Measurements from ENCODE around the gene PHLDA3. TPM values are rescaled to one million over a fixed set of nuclear protein-coding genes. Genes with fewer than 3 reads are reported as not detected.

PHLDA3 gene
- total RNA-seq, 1 donor from 2014 or later: 17.3 TPM

DNA sequence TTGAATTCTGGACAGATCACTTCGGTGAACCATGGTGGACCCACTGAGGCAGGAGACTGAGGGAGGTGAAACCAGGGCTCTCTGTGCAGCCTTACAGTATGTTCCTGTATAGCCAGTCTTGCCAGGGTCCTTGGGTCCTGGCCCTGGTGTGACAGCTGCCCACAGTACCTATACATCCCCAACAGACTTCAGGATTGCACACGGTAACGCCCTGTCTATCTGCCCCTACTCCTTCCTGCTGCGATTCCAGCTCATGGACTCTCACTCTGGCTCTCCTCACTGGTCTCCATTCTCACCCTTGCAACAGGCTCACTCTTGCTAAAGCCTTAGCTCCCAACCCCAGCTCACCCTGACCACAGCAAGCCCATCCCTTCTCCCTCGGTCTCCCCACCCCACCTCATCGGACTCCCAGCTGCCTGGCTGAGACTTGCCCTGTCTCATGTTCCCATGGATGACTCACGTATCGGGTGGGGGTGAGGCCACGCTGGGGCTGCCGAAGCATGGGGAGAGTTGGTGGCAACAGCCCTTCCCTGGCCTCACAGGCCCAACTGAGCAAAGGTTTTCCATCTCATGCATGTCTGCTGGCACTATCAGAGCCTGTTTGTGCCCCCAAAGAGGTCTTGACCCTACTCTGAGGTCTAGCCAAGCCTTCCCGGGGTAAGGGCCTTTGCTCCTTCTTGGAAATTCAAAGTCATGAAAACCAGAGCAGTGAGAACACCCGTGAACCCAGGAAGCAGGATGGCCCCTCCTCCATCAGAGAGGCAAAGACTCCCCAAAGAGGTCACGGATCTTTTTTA lies 7.1 kb downstream of the PHLDA3 start:
- H3K27me3 Mint-ChIP-seq (ENCODE audit: insufficient read depth): peaks cover 5% of the 10 kb centered on the region

DNA sequence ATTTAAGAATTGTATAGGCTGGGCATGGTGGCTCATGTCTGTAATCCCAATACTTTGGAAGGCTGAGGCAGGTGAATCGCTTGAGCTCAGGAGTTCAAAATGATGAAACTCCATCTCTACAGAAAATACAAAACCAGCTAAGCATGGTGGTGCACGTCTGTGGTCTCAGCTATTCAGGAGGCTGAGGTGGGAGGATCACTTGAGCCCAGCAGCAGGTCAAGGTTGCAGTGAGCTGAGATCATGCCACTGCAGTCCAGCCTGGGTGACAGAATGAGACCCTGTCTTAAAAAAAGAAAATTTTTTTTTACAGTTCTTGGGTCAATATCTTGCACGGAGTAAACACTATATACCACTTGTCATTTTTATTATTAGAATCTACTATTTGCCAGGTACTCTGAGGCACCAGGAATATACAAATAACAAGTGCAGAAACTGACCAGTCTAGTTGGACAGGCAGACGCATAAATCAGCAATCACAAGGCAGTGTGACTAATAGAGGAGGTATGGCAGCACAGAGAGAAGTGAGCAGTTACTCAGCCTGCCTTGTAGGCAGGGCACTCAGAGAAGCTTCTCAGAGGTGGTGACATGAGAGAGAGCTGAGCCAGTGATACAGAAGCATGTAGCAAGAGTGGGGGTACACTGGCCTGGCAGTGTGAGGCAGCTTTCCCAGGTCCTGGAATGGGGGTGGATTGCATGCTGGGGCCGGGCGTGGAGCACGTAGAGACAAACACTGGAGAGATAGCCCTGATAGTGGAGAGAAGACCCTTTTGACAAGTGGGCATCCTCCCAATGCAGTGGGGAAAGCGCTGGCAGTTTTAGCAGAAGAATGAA lies 8.0 kb downstream of the PHLDA3 start:
- no peak for DNase-seq (ENCODE audit: low spot score)
- no peaks in the 10 kb centered on the region for H3K4me1 Mint-ChIP-seq (ENCODE audit: low read depth)
- H3K27ac Mint-ChIP-seq: no peak overlapping the region
- H3K4me3 Mint-ChIP-seq: no peak overlapping the region
- H3K9me3 Mint-ChIP-seq: no peaks in the 10 kb centered on the region
- H3K36me3 Mint-ChIP-seq (ENCODE audit: low read depth): no peaks in the 10 kb centered on the region
- H3K27me3 Mint-ChIP-seq (ENCODE audit: insufficient read depth): peaks cover 5% of the 10 kb centered on the region
- intact Hi-C loops (cut with micrococcal nuclease): no loop called here

More for the DNA sequence above, 7.1 kb downstream of the PHLDA3 start:
- no peaks in the 10 kb centered on the region for H3K4me1 Mint-ChIP-seq (ENCODE audit: low read depth)
- H3K9me3 Mint-ChIP-seq: no peaks in the 10 kb centered on the region
- no peaks in the 10 kb centered on the region for H3K36me3 Mint-ChIP-seq (ENCODE audit: low read depth)
- H3K27ac Mint-ChIP-seq: no peak overlapping the region
- intact Hi-C loops (cut with micrococcal nuclease): no loop called here
- H3K4me3 Mint-ChIP-seq: no peak overlapping the region
- no peak for DNase-seq (ENCODE audit: low spot score)

DNA sequence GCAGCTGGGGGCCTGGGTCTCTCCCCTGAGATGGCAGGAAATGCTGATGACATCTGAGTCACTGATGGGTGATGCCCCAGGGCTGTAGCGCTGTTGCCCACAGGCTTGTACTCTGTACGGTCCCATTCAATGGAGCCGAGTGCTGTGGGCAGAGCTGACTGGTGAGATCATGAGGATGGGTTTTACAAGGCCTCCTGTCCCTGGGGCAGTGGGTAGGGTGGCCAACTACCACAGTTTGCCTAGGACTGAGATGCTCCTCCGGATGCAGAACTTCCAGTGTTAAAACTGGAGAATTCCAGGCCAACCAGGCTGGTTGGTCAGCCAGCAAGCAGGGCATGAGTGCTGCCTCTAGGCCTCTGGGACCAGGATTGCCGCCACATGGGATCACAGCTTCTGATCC lies 9.2 kb downstream of the PHLDA3 start:
- Mint-ChIP-seq H3K9me3 (no peaks in the 10 kb centered on the region), H3K27me3 (ENCODE audit: insufficient read depth) (peaks cover 5% of the 10 kb centered on the region), H3K36me3 (ENCODE audit: low read depth) (no peaks in the 10 kb centered on the region), H3K27ac (no peak overlapping the region), H3K4me3 (no peak overlapping the region), H3K4me1 (ENCODE audit: low read depth) (no peaks in the 10 kb centered on the region)
- DNase-seq (ENCODE audit: low spot score): no peak
- intact Hi-C loops (cut with micrococcal nuclease): no loop called here

DNA sequence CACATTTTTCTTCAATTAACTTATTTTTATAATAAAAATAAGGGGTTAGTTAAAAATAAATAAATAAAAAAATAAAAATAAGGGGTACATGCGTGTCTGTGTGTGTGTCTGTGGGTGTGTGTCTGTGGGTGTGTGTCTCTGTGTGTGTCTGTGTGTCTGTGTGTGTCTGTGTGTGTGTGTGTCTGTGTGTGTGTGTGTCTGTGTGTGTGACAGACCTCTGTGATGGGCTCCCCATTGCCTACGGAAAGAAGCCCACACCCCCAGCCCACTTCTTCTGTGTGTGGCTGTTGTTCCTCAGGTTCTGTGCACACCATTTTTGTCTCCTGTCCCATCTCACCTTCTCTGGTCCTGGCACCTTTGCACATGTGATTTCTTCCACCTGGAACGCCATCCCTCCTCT lies 9.9 kb downstream of the PHLDA3 start:
- no peak for DNase-seq (ENCODE audit: low spot score)
- peaks cover 5% of the 10 kb centered on the region for H3K27me3 Mint-ChIP-seq (ENCODE audit: insufficient read depth)
- H3K36me3 Mint-ChIP-seq (ENCODE audit: low read depth): no peaks in the 10 kb centered on the region
- no peak overlapping the region for H3K4me3 Mint-ChIP-seq
- peaks cover 7% of the 10 kb centered on the region for H3K4me1 Mint-ChIP-seq (ENCODE audit: low read depth)
- H3K9me3 Mint-ChIP-seq: no peaks in the 10 kb centered on the region
- no peak overlapping the region for H3K27ac Mint-ChIP-seq
- intact Hi-C loops (cut with micrococcal nuclease): no loop called here

DNA sequence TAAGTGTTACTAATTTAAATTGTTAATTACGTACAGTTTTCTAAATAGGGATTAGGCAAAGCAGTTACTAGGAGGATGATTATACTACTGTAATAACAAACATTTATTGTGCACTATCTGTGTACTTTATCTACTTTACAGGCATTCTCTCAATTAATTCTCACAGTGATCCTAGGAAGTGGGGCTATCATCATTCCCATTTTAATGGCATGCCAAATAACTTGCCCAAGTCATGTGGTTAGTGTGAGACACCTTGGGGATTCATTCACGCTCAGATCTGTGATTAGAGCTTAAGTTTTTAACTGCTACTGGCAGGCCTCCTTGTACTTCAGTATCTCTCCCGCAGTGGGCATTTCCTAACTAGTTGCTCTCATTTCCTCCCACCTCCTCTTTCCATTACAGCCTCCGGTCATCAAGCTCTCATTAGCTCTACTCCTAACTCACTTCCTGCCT lies 11.5 kb downstream of the PHLDA3 start:
- peaks cover 5% of the 10 kb centered on the region for H3K27me3 Mint-ChIP-seq (ENCODE audit: insufficient read depth)
- H3K36me3 Mint-ChIP-seq (ENCODE audit: low read depth): no peaks in the 10 kb centered on the region
- H3K27ac Mint-ChIP-seq: no peak overlapping the region
- intact Hi-C loops (cut with micrococcal nuclease): no loop called here
- H3K4me3 Mint-ChIP-seq: no peak overlapping the region
- H3K4me1 Mint-ChIP-seq (ENCODE audit: low read depth): peaks cover 19% of the 10 kb centered on the region
- no peaks in the 10 kb centered on the region for H3K9me3 Mint-ChIP-seq
- DNase-seq (ENCODE audit: low spot score): no peak

DNA sequence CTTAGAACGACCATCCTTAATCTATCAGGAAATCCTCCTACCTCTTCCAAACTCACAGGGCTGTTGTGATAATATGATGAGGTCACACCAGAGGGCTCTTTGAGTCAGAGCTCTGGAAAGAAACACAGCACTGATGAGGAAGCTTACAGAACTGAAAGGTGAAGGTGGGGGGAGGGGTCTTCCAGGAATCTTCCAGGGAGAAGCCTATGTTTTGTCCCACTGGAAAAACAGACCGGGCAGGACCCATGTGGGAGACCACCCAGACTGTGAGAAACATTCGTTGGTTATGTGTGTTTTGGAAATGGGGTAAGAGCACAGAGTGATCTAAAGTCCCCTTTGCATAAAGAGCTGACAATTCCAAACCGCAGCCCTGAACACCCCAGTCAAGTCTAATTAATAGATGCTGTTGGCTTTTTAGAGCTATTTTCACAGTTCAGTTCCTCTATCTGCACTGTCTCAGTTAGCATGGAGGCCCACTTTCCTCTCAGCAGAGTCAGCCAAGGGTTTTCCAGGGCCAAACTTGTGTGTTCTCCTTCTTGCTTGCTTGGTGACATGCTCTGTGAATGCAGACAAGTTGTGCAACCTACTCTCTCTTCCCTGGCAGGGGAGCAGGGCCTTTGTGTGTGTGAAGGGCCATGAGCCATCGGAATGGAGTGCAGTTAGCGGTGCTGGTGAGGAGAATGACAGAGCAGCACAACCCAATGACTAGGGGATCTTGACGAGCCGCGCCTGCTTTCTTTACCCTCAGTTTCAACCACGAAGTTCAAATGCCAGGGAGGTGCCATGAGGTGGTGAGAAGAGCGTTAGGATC lies 12.3 kb downstream of the PHLDA3 start:
- H3K4me1 Mint-ChIP-seq (ENCODE audit: low read depth): peaks cover 24% of the 10 kb centered on the region
- peaks cover 5% of the 10 kb centered on the region for H3K27me3 Mint-ChIP-seq (ENCODE audit: insufficient read depth)
- H3K9me3 Mint-ChIP-seq: no peaks in the 10 kb centered on the region
- no peaks in the 10 kb centered on the region for H3K36me3 Mint-ChIP-seq (ENCODE audit: low read depth)
- no peak overlapping the region for H3K4me3 Mint-ChIP-seq
- no peak overlapping the region for H3K27ac Mint-ChIP-seq
- no peak for DNase-seq (ENCODE audit: low spot score)
- intact Hi-C loops (cut with micrococcal nuclease): no loop called here

DNA sequence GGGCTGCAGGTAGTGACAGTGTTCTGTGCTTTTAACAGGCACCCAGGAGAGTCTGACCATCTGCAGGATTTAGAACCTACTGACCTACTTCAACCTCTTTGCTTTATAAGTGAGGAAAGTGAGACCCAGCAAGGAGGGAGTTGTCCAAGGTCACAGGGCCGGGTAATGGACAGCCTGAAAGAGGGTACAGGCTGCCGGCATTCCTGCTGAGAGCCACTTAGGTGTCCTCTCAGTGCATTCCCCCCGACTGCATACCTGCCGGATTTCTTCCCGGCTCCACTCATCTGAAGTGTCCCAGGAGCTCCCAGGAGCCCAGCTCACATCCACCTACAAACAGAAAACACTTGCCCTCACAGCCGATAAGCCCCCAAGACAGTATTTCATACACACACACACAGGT lies 13.9 kb downstream of the PHLDA3 start:
- intact Hi-C loops (cut with micrococcal nuclease): loop anchor here (2.0 kb wide), 1 partner anchor 14 kb away; the partner anchor contains the start of gene PHLDA3
- peaks cover 35% of the 10 kb centered on the region for H3K4me1 Mint-ChIP-seq (ENCODE audit: low read depth)
- H3K27ac Mint-ChIP-seq: no peak overlapping the region
- peaks cover 5% of the 10 kb centered on the region for H3K27me3 Mint-ChIP-seq (ENCODE audit: insufficient read depth)
- DNase-seq (ENCODE audit: low spot score): no peak
- no peak overlapping the region for H3K4me3 Mint-ChIP-seq
- no peaks in the 10 kb centered on the region for H3K36me3 Mint-ChIP-seq (ENCODE audit: low read depth)
- H3K9me3 Mint-ChIP-seq: no peaks in the 10 kb centered on the region

DNA sequence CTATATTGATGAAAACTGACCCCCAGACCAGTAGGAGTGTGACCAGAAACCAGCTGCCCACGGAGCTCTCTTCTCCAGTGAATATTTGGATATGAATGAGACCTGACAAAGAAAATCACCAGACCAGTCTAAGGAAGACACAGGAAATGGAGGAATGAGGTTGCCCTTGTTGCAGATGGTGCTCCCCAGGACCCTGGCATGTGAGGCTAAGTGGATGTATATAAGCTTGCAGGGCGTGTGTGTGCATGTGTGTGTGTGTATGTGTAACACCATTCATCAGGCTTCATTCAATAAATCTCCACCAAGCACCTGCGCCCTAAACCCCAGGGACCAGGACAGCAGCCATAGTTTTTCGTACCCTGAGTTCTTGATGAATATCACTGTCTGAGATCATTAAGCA lies 14.4 kb downstream of the PHLDA3 start:
- H3K9me3 Mint-ChIP-seq: no peaks in the 10 kb centered on the region
- no peaks in the 10 kb centered on the region for H3K36me3 Mint-ChIP-seq (ENCODE audit: low read depth)
- peak overlapping the region; percentile 16 for H3K4me3 Mint-ChIP-seq
- no peak for DNase-seq (ENCODE audit: low spot score)
- H3K4me1 Mint-ChIP-seq (ENCODE audit: low read depth): peaks cover 39% of the 10 kb centered on the region
- H3K27ac Mint-ChIP-seq: peak overlapping the region; percentile 48
- peaks cover 5% of the 10 kb centered on the region for H3K27me3 Mint-ChIP-seq (ENCODE audit: insufficient read depth)
- intact Hi-C loops (cut with micrococcal nuclease): loop anchor here (1.0 to 2.0 kb wide), 3 partner anchors 14 to 26 kb away; partner anchors contain the start of gene PHLDA3

DNA sequence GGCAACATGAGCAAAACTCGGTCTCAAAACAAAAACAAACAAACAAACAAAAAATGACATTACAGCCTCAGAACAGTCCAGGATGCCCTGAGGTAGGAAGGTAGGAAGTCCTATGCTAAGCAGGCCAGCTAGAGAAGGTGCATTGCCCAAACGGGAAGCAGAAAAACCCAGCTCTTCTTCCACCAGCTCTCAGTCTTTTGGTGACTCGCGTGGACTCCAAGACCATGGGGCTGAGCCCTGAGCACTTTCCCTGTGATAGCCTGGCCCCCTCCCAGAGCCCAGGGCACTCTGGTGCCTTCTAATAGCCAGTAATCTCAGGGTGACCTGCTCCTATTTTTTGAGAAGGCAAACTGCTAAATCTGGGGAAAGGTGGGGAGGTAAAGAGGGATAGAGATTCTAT lies 16.1 kb downstream of the PHLDA3 start:
- no peak for DNase-seq (ENCODE audit: low spot score)
- Mint-ChIP-seq H3K36me3 (ENCODE audit: low read depth) (no peaks in the 10 kb centered on the region), H3K4me1 (ENCODE audit: low read depth) (peaks cover 42% of the 10 kb centered on the region), H3K4me3 (no peak overlapping the region), H3K27ac (no peak overlapping the region), H3K27me3 (ENCODE audit: insufficient read depth) (peaks cover 7% of the 10 kb centered on the region), H3K9me3 (no peaks in the 10 kb centered on the region)
- intact Hi-C loops (cut with micrococcal nuclease): no loop called here

DNA sequence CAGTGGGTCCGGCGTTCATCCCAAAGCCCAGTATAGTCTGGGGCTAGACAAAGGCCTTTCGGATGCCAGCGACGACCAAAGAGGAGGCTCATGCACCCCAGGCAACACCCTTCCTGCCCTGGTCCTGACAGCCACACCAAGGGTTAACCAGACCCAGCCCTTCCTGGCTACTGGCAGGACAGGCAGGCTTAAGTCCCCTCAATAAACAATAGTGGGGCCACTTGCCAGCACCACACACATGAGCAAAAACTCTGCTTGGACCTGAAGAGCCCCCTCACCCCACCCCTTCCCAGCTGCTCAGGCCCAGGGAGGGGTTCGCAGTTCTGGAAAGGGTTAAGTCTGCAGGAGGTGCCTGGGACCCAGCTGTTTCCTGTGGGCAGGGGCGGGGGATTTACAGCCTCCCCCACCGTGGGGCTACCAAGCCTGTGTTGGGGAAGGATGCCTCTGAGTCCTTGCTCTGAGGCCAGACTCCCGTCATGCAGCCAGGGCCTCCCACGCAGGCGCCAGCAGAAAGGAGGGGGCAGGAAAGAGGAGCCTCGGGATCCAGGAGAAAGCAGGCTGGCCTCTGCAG lies 18.2 kb downstream of the PHLDA3 start:
- intact Hi-C loops (cut with micrococcal nuclease): no loop called here
- no peak overlapping the region for H3K27ac Mint-ChIP-seq
- peak; percentile 27 for DNase-seq (ENCODE audit: low spot score)

DNA sequence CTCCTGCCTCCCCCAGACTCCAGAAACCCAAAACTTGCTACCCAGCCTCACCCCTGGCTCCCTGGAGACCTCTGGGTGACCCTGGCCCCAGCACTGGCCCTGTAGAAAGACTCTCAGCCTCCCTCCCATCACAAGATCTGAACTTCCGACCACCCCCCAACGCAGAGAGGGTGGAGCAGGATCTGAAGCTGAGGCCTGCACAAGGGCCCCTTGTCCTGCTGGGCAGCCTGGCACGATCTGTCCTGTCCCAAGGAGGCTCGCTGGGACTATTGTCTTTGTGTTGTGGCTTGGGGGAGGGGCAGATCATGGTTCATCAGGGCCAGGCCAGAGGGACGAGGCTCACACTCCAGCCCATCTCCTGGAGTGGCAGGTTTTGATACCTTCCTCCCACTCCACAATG lies 20.0 kb downstream of the PHLDA3 start:
- H3K27me3 Mint-ChIP-seq (ENCODE audit: insufficient read depth): peaks cover 8% of the 10 kb centered on the region
- no peak for DNase-seq (ENCODE audit: low spot score)
- no peak overlapping the region for H3K27ac Mint-ChIP-seq
- no peak overlapping the region for H3K4me3 Mint-ChIP-seq
- no peaks in the 10 kb centered on the region for H3K36me3 Mint-ChIP-seq (ENCODE audit: low read depth)
- H3K4me1 Mint-ChIP-seq (ENCODE audit: low read depth): peaks cover 44% of the 10 kb centered on the region
- intact Hi-C loops (cut with micrococcal nuclease): loop anchor here (1.0 kb wide), 4 partner anchors 19 to 64 kb away; partner anchors contain the start of gene CSRP1
- H3K9me3 Mint-ChIP-seq: no peaks in the 10 kb centered on the region

More for the DNA sequence above, 18.2 kb downstream of the PHLDA3 start:
- Mint-ChIP-seq H3K9me3 (no peaks in the 10 kb centered on the region), H3K27me3 (ENCODE audit: insufficient read depth) (peaks cover 2% of the 10 kb centered on the region), H3K36me3 (ENCODE audit: low read depth) (no peaks in the 10 kb centered on the region), H3K4me3 (peak overlapping the region; percentile 26), H3K4me1 (ENCODE audit: low read depth) (peaks cover 44% of the 10 kb centered on the region)

Measured in activated T-helper 1 cell treated with anti-CD3 and anti-CD28 coated beads, Interleukin-12 subunit alpha, Interleukin-12 subunit beta, Interleukin-2, Interleukin-4 antibody, amounts not matched to agents 30 ng/mL and 10 ng/mL and 1 ng/mL, durations not matched to agents 14 hours and 24 hours and 36 hours (primary cell).